ENCODE results near the gene SEL1L3.

Gene SEL1L3

GRCh38 chr4:25815586-25815985 lies 47.2 kb downstream of the SEL1L3 start:
- DNase-seq, result no peak

GRCh38 chr4:25814301-25815136 lies 48.3 kb downstream of the SEL1L3 start:
- DNase-seq, result no peak

GRCh38 chr4:25813448-25814106 lies 49.2 kb downstream of the SEL1L3 start:
- DNase-seq, result no peak

GRCh38 chr4:25811841-25812240 lies 50.9 kb downstream of the SEL1L3 start:
- DNase-seq, result no peak

- DNase-seq, result no peak
These were observed 51.5 kb downstream of the SEL1L3 start for GRCh38 chr4:25811374-25811690.

GRCh38 chr4:25810461-25811373 lies 52.1 kb downstream of the SEL1L3 start:
- DNase-seq, result no peak

- no peak for DNase-seq
These were observed 52.8 kb downstream of the SEL1L3 start for GRCh38 chr4:25809996-25810395.

- no peak for DNase-seq
These were observed 55.6 kb downstream of the SEL1L3 start for GRCh38 chr4:25807102-25807728.

GRCh38 chr4:25805255-25805860 lies 57.4 kb downstream of the SEL1L3 start:
- DNase-seq, result no peak

GRCh38 chr4:25803720-25804225 lies 59.0 kb downstream of the SEL1L3 start:
- DNase-seq, result no peak

GRCh38 chr4:25801594-25801993 lies 61.2 kb downstream of the SEL1L3 start:
- no peak for DNase-seq

- no peak for DNase-seq
These were observed 62.5 kb downstream of the SEL1L3 start for GRCh38 chr4:25800245-25800644.

GRCh38 chr4:25799522-25799921 lies 63.3 kb downstream of the SEL1L3 start:
- DNase-seq, result no peak

GRCh38 chr4:25797136-25797535 lies 65.7 kb downstream of the SEL1L3 start:
- DNase-seq, result peak; percentile 38

- peak; percentile 76 for DNase-seq
These were observed 67.0 kb downstream of the SEL1L3 start for GRCh38 chr4:25795566-25796454.

GRCh38 chr4:25795091-25795490 lies 67.7 kb downstream of the SEL1L3 start:
- no peak for DNase-seq

- DNase-seq, result no peak
These were observed 69.9 kb downstream of the SEL1L3 start for GRCh38 chr4:25792876-25793275.

- no peak for DNase-seq
These were observed 70.5 kb downstream of the SEL1L3 start for GRCh38 chr4:25792200-25792791.

- no peak for DNase-seq
These were observed 72.8 kb downstream of the SEL1L3 start for GRCh38 chr4:25790024-25790423.

- DNase-seq, result no peak
These were observed 74.0 kb downstream of the SEL1L3 start for GRCh38 chr4:25788703-25789238.

Data from retina (tissue), 1 donor.